ENCODE data around the gene DRAM1.
"Not testable (repeated sequence)": the region's sequence is repeated elsewhere in the genome, so short reads cannot be mapped to it uniquely, and the experiment has no call there.

The DRAM1 gene

DNA sequence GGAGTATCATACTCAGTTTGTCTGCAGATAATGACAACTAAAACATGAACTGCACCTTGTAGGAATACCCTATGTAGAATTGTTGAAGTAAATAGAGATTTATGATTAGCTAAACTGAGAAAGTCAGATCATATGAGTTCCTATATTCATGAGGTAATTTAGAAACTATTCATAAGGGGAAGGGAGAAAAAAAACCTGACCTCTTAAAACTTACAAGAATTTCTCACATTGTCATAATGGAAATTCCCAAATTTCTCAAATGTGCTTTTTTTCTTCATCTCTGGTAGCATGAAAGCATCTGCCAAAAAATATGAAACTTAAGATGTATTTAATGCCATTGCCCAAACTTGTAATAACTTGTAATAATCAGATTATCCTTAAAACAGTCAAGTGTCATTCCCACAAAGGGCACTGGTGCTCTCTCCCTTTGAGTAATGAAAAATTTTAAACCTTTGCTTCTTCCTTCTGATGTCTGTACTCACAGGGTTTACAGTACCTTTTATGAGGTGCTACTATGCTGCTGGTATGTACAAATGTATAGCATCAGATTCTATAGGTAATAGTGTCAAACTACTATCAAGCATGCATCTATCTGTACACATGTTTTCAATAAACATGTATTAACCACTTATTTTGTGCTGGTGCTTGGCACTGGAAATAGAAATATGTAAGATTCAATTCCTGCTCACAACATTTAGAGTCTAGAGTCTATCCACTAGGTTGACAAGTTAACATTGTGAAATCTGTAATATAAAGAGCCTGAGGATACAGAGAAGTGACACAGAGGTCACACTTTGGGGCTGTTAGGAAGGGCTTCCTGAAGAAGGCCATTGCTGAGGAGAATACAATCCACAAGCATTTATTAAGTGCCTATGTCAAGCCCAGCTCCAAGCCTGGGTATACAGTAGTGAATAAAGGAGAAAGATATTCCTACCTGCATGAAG is 17.4 kb upstream of the DRAM1 start:
- H2AFZ ChIP-seq (ENCODE audit: low read depth, low read length), result no peak overlapping the region
- peaks cover 70% of the 10 kb centered on the region for H3K4me1 ChIP-seq (ENCODE audit: low read length)
- H4K20me1 ChIP-seq (ENCODE audit: insufficient read depth, low read length), result no peaks in the 10 kb centered on the region
- H3K9me3 ChIP-seq (ENCODE audit: insufficient read depth, low read length), result 0 out of 2 replicates have a peak, but pooled peaks cover 1% of the 10 kb centered on the region
- H3K36me3 ChIP-seq (replicated peaks; ENCODE audit: low read depth, low read length), result no peaks in the 10 kb centered on the region
- peak overlapping the region; percentile 96 for H3K27ac ChIP-seq (ENCODE audit: low read length)
- H3K4me2 ChIP-seq (ENCODE audit: low read length), result peak overlapping the region; percentile 66
- H3K9ac ChIP-seq (ENCODE audit: low read length), result peak overlapping the region; percentile 68
- H3K27me3 ChIP-seq (ENCODE audit: low read depth, low read length), result no peaks in the 10 kb centered on the region
- H3K4me3 ChIP-seq (ENCODE audit: low read length), result peak overlapping the region; percentile 38
- H3K79me2 ChIP-seq (ENCODE audit: low read length), result no peaks in the 10 kb centered on the region
- TF ChIP-seq CTCF (IDR thresholded peaks at IDR 0.05; ENCODE audit: low read depth, low read length) (no peak), EZH2phosphoT487 (IDR thresholded peaks at IDR 0.05; ENCODE audit: low read depth) (no peak; the same call in 1 of the 2 replicates)

DNA sequence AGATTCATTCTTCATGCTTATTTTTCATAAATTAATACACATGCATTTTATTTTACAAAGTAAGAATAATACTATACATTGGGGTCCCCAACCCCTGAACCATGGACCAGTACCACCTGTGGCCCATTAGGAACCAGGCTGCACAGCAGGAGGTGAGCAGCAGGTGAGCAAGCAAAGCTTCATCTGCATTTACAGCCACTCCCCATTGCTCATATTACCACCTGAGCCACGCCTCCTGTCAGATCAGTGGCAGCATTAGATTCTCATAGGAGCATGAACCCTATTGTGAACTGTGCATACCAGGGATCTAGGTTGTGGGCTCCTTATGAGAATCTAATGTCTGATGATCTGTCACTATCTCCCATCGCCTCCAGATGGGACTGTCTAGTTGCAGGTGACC is 15.7 kb upstream of the DRAM1 start:
- not testable (repeated sequence) for H3K36me3 ChIP-seq (replicated peaks; ENCODE audit: low read depth, low read length); H4K20me1 ChIP-seq (ENCODE audit: insufficient read depth, low read length); H3K4me3 ChIP-seq (ENCODE audit: low read length); H3K9me3 ChIP-seq (ENCODE audit: insufficient read depth, low read length); H3K79me2 ChIP-seq (ENCODE audit: low read length); H3K9ac ChIP-seq (ENCODE audit: low read length); H3K27me3 ChIP-seq (ENCODE audit: low read depth, low read length); H3K4me2 ChIP-seq (ENCODE audit: low read length); H2AFZ ChIP-seq (ENCODE audit: low read depth, low read length); H3K27ac ChIP-seq (ENCODE audit: low read length)
- peaks cover 53% of the 10 kb centered on the region for H3K4me1 ChIP-seq (ENCODE audit: low read length)

DNA sequence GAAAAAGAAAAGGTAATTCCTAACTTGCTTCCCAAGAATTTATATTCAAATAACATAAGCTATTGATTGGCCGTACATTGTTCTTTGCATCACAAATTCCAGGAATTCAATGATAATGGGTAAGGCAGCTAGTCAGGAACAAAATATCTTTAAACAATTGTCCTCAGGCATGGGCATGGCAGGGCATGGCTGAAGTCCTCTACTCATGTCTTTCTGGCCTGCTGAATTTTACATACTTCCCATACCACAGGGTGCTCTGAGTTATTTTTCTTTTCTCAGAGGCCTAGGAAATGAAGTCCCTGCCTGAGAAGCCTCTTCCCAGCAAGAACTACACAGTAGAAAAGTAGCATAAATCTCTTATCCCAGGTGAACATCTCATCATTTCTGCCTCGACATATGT is 15.1 kb upstream of the DRAM1 start:
- no peaks in the 10 kb centered on the region for H3K27me3 ChIP-seq (ENCODE audit: low read depth, low read length)
- H3K9ac ChIP-seq (ENCODE audit: low read length), result no peak overlapping the region
- H3K27ac ChIP-seq (ENCODE audit: low read length), result no peak overlapping the region
- H3K79me2 ChIP-seq (ENCODE audit: low read length), result no peaks in the 10 kb centered on the region
- H3K4me1 ChIP-seq (ENCODE audit: low read length), result peaks cover 47% of the 10 kb centered on the region
- H3K36me3 ChIP-seq (replicated peaks; ENCODE audit: low read depth, low read length), result no peaks in the 10 kb centered on the region
- 0 out of 2 replicates have a peak, but pooled peaks cover 6% of the 10 kb centered on the region for H3K9me3 ChIP-seq (ENCODE audit: insufficient read depth, low read length)
- TF ChIP-seq CTCF (IDR thresholded peaks at IDR 0.05; ENCODE audit: low read depth, low read length) (no peak), EZH2phosphoT487 (IDR thresholded peaks at IDR 0.05; ENCODE audit: low read depth) (no peak)
- H3K4me2 ChIP-seq (ENCODE audit: low read length), result no peak overlapping the region
- H3K4me3 ChIP-seq (ENCODE audit: low read length), result no peak overlapping the region
- no peak overlapping the region for H2AFZ ChIP-seq (ENCODE audit: low read depth, low read length)
- H4K20me1 ChIP-seq (ENCODE audit: insufficient read depth, low read length), result no peaks in the 10 kb centered on the region

DNA sequence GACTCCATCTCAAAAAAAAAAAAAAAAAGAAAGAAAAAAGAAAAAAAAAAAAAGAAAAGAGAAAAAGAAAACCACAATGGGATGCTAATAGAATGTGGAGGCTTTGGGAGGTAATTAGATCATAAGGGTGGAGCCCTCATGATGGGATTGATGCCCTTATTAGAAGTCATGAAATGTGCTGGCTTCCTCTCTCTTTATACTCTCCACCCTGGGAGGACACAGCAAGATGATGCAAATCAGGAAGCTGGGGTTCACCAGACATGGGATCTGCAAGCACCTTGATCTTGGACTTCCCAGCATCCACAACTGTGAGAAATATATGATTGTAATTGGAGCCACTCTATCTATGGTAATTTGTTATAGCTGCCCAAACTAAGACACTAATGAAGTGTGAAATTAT is 13.4 kb upstream of the DRAM1 start:
- peaks cover 30% of the 10 kb centered on the region for H3K4me1 ChIP-seq (ENCODE audit: low read length)
- no peaks in the 10 kb centered on the region for H3K36me3 ChIP-seq (replicated peaks; ENCODE audit: low read depth, low read length)
- no peaks in the 10 kb centered on the region for H3K79me2 ChIP-seq (ENCODE audit: low read length)
- H2AFZ ChIP-seq (ENCODE audit: low read depth, low read length), result no peak overlapping the region
- H4K20me1 ChIP-seq (ENCODE audit: insufficient read depth, low read length), result no peaks in the 10 kb centered on the region
- no peak overlapping the region for H3K4me2 ChIP-seq (ENCODE audit: low read length)
- 0 out of 2 replicates have a peak, but pooled peaks cover 6% of the 10 kb centered on the region for H3K9me3 ChIP-seq (ENCODE audit: insufficient read depth, low read length)
- H3K9ac ChIP-seq (ENCODE audit: low read length), result no peak overlapping the region
- H3K27ac ChIP-seq (ENCODE audit: low read length), result no peak overlapping the region
- no peaks in the 10 kb centered on the region for H3K27me3 ChIP-seq (ENCODE audit: low read depth, low read length)
- TF ChIP-seq EZH2phosphoT487 (IDR thresholded peaks at IDR 0.05; ENCODE audit: low read depth), result no peak
- no peak for TF ChIP-seq CTCF (IDR thresholded peaks at IDR 0.05; ENCODE audit: low read depth, low read length)
- no peak overlapping the region for H3K4me3 ChIP-seq (ENCODE audit: low read length)
